ENCODE results near the gene FUT7.
"Not testable (repeated sequence)": the region's sequence is repeated elsewhere in the genome, so short reads cannot be mapped to it uniquely, and the experiment has no call there.

The FUT7 gene

GRCh38 chr9:137066096-137066861, 34.4 kb upstream of the FUT7 start:
- DNase-seq (ENCODE audit: low read depth): no peak

GRCh38 chr9:137065336-137065967, 33.6 kb upstream of the FUT7 start:
- no peak for DNase-seq (ENCODE audit: low read depth)

GRCh38 chr9:137064880-137065164, 32.9 kb upstream of the FUT7 start:
- no peak for DNase-seq (ENCODE audit: low read depth)

GRCh38 chr9:137064027-137064879, 32.4 kb upstream of the FUT7 start:
- no peak for DNase-seq (ENCODE audit: low read depth)

- no peak for DNase-seq (ENCODE audit: low read depth)
These were observed 31.6 kb upstream of the FUT7 start for GRCh38 chr9:137063311-137064026.

GRCh38 chr9:137062798-137063197, 30.9 kb upstream of the FUT7 start:
- not testable (repeated sequence) for DNase-seq (ENCODE audit: low read depth)

GRCh38 chr9:137062384-137062783, 30.5 kb upstream of the FUT7 start:
- no peak for DNase-seq (ENCODE audit: low read depth)

- DNase-seq (ENCODE audit: low read depth): no peak
These were observed 26.8 kb upstream of the FUT7 start for GRCh38 chr9:137058521-137059234.

- DNase-seq (ENCODE audit: low read depth): no peak
These were observed 25.7 kb upstream of the FUT7 start for GRCh38 chr9:137057545-137057944.

- no peak for DNase-seq (ENCODE audit: low read depth)
These were observed 25.0 kb upstream of the FUT7 start for GRCh38 chr9:137056739-137057415.

- no peak for DNase-seq (ENCODE audit: low read depth)
These were observed 23.8 kb upstream of the FUT7 start for GRCh38 chr9:137055385-137056364.

GRCh38 chr9:137054932-137055384, 23.1 kb upstream of the FUT7 start:
- DNase-seq (ENCODE audit: low read depth): no peak

GRCh38 chr9:137053944-137054931, 22.4 kb upstream of the FUT7 start, which contains the start of gene ENTPD2:
ENTPD2 (minus strand) TSS chr9:137054061; CDS start chr9:137053997, 64 bp downstream.
- DNase-seq (ENCODE audit: low read depth): no peak

- no peak for DNase-seq (ENCODE audit: low read depth)
These were observed 21.4 kb upstream of the FUT7 start for GRCh38 chr9:137052998-137053943.

GRCh38 chr9:137052293-137052692, 20.4 kb upstream of the FUT7 start:
- no peak for DNase-seq (ENCODE audit: low read depth)

GRCh38 chr9:137051145-137051724, 19.3 kb upstream of the FUT7 start:
- no peak for DNase-seq (ENCODE audit: low read depth)

- no peak for DNase-seq (ENCODE audit: low read depth)
These were observed 18.7 kb upstream of the FUT7 start for GRCh38 chr9:137050570-137050969.
